NB4 (cell line): ENCODE measurements around the gene KLF16.

ENCODE experiments used
- MYC ChIP-seq: IDR thresholded peaks from 2 replicates; pipeline ENCODE4 v1.6.1; 2011; ENCODE audit warnings: low read depth, low read length
- POLR2A ChIP-seq: IDR thresholded peaks from 2 replicates; pipeline ENCODE4 v1.6.1; 2011; ENCODE audit warnings: mild to moderate bottlenecking; ENCODE audit not compliant: insufficient read length; ENCODE audit errors: extremely low read depth
- TF ChIP-seq, protein P1 (sequence below): IDR thresholded peaks from one replicate; pipeline ENCODE4 v1.5.1; 2012; ENCODE audit warnings: low read depth, low read length

DNA sequence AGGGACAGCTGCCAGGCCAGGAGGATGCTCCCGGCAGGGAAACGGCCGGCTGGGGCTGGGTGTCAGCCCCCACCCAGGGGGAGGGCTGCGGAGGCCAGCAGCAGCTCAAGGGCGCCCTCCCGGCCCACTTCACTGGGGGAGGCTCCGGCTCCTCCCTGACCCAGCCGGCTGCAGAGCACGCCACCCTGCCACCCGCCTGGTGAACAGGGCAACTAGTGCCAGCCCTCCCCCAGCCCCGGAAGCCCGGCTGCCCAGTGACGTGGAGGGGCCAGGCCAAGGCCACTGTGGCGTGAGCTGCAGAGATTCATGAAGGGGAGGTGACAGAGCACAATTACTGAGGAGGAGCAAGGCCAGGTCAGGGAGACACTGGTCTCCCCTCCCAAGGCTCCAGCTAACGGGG lies 29.8 kb downstream of the KLF16 start:
- TF ChIP-seq, protein P1, sequence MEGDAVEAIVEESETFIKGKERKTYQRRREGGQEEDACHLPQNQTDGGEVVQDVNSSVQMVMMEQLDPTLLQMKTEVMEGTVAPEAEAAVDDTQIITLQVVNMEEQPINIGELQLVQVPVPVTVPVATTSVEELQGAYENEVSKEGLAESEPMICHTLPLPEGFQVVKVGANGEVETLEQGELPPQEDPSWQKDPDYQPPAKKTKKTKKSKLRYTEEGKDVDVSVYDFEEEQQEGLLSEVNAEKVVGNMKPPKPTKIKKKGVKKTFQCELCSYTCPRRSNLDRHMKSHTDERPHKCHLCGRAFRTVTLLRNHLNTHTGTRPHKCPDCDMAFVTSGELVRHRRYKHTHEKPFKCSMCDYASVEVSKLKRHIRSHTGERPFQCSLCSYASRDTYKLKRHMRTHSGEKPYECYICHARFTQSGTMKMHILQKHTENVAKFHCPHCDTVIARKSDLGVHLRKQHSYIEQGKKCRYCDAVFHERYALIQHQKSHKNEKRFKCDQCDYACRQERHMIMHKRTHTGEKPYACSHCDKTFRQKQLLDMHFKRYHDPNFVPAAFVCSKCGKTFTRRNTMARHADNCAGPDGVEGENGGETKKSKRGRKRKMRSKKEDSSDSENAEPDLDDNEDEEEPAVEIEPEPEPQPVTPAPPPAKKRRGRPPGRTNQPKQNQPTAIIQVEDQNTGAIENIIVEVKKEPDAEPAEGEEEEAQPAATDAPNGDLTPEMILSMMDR = no peak
- no peak for TF ChIP-seq MYC
- TF ChIP-seq POLR2A = no peak
